Epithelial cell of alveolus of lung (primary cell): Measurements from ENCODE around the gene SART1. TPM values are rescaled to one million over a fixed set of nuclear protein-coding genes. Genes with fewer than 3 reads are reported as not detected.

Source experiments
- total RNA-seq: library from RNA; depleted of rRNA; stranded (reverse); fragments of >200 nt; gene quantifications from 2 replicates; pipeline ENCODE4 v1.2.1, GENCODE V29; 2015

The SART1 gene
- total RNA-seq = 27.7 and 41.0 TPM in 2 replicates

DNA sequence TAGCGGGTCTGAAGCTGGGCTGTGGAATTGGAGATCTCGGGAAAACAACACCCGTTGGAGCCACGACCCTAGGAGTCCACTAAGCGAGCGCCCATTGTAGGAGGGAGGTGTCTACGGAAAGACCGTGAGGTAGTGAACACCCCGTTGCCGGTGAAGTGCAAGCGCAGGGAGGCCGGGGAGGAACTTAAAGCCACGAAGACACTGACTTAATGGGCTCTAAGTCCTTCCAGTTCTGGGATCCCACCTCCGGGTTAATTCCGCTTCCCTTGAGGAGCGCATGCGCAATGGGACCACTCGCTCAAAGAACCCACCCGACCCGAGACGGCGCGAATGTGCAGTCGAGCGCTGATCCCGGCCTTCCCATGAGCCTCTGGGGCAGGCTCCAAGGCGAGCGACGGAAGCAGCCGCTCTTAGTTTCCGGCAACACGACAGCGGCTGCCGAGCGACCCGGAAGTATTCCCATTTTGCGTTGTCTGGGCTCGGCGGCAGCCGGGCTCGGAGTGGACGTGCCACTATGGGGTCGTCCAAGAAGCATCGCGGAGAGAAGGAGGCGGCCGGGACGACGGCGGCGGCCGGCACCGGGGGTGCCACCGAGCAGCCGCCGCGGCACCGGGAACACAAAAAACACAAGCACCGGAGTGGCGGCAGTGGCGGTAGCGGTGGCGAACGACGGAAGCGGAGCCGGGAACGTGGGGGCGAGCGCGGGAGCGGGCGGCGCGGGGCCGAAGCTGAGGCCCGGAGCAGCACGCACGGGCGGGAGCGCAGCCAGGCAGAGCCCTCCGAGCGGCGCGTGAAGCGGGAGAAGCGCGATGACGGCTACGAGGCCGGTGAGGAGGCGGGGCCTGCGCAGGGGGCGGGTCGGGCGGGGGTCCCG, at the start of gene SART1:
Gene SART1, plus strand, starts transcription at position 468 of the 874 bp plus-strand sequence. Its CDS starts 47 bp downstream, at position 515.

DNA sequence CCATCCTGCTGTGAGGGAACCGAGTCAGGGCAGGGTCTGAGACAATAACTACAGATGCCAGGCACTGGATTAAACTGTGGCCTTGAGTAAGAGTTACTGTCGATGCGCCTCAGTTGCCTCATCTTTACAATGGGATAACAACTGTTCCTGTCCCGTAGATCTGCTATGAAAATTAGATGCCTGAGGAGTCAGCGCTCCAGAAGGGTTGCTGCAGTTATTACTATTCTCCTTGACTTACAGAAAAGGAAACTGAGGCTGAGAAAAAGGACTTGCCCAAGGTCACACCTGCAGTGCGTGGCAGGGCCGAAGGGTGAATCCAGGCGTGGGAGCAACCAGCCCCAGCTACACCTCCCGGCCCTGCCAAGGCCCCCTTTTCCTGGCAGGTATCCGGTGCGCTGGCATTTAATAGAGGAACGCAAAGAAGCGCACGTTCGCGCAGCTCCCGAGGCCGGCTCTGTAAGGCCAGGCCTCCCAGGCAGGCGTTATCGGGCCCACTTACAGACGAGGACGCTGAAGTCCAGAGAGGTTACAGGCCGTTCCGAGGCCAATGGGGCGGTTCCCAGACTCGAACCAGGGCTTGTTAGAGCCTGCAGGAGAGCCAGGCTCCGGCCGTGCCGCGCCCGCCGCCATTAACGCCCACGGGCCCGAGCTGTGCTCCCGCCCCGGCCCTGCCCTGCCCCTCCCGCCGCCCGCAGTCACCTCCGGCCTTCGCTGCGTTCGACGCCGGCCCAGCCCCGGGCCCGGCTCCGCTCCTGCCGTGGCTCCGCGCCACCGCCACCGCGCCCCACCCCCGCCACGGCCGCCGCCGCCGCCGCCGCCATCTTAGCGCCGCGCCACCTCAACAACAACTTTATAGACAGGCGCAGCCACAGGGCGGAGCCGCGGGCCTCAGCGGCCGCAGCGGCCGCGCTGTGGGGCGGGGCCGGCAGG, 43.1 kb upstream of the SART1 start, which contains the start of gene C11orf68:
Gene C11orf68, minus strand, starts transcription at position 852 of the 930 bp plus-strand sequence. Its CDS starts 31 bp downstream, at position 821.

GRCh38 chr11:65919141-65919572, 42.4 kb upstream of the SART1 start, which contains the start of gene DRAP1:
Gene DRAP1, plus strand, starts transcription at chr11:65919426. Its CDS starts 76 bp downstream, at chr11:65919502.

DNA sequence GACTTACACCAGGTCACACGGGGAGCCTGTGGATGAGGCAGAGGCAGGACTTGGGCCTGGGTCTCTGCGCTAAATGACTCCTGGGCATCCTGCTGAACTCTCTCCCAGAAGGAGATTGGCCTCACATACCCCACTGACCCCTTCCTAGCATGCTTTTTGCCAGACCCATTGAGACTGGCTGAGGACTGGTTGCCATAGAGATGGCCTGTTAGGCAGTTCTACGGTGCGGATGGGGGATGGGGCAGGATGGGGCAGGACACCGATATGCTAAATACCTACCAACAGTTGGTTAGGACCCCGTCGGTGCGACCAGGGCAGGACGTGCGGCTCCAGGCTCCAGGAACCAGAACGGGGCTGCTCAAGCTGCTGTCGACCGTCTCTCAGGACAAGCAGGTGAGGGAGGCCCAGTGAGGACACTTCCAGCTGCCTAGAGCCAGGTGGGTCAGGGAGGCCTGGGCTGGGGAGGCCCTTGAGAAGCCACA, 16.1 kb upstream of the SART1 start, which contains the start of gene TSGA10IP:
Gene TSGA10IP, plus strand, starts transcription at position 51 of the 482 bp plus-strand sequence. Its CDS starts 196 bp downstream, at position 247.

GRCh38 chr11:66001942-66002647, 40.6 kb downstream of the SART1 start, which contains the start of the genes BANF1 and EIF1AD:
Gene BANF1, plus strand, starts transcription at chr11:66002503. Its CDS starts 748 bp downstream, at chr11:66003251.
Gene EIF1AD, minus strand, starts transcription at chr11:66002157. Its CDS starts 1,768 bp downstream, at chr11:66000389.

GRCh38 chr11:66011785-66012303, 50.3 kb downstream of the SART1 start, which contains the start of gene CST6:
Gene CST6, plus strand, starts transcription at chr11:66012008. Its CDS starts 37 bp downstream, at chr11:66012045.

GRCh38 chr11:66026017-66026529, 64.5 kb downstream of the SART1 start, which contains the start of gene CATSPER1:
Gene CATSPER1, minus strand, starts transcription at chr11:66026479. Its CDS starts 100 bp downstream, at chr11:66026379.

Other genes starting within 250 kb of the SART1 start
- 39.3 and 44.3 TPM in 2 replicates for gene KAT5, start 249.5 kb upstream of the SART1 start, total RNA-seq
- 68.1 and 98.2 TPM in 2 replicates for gene RNASEH2C, start 240.9 kb upstream of the SART1 start, total RNA-seq
- 11.0 and 24.5 TPM in 2 replicates for gene AP5B1, start 180.8 kb upstream of the SART1 start, total RNA-seq
- under 0.01 TPM in 1 of 2 replicates, not detected in the other for gene OVOL1, start 174.7 kb upstream of the SART1 start, total RNA-seq
- 0.13 and 3.1 TPM in 2 replicates for gene SNX32, start 127.8 kb upstream of the SART1 start, total RNA-seq
- 940 and 1,907 TPM in 2 replicates for gene CFL1, start 103.6 kb upstream of the SART1 start, total RNA-seq
- gene MUS81, start 101.3 kb upstream of the SART1 start, total RNA-seq = 38.3 and 43.1 TPM in 2 replicates
- 127 and 206 TPM in 2 replicates for gene EFEMP2, start 88.9 kb upstream of the SART1 start, total RNA-seq
- not detected in 2 replicates for gene CTSW, start 81.9 kb upstream of the SART1 start, total RNA-seq
- gene FIBP, start 73.3 kb upstream of the SART1 start, total RNA-seq = 122 and 222 TPM in 2 replicates
- 138 and 155 TPM in 2 replicates for gene CCDC85B, start 71.1 kb upstream of the SART1 start, total RNA-seq
- 26.8 and 88.8 TPM in 2 replicates for gene FOSL1, start 61.3 kb upstream of the SART1 start, total RNA-seq
- 20.0 and 36.6 TPM in 2 replicates for gene C11orf68, start 42.7 kb upstream of the SART1 start, total RNA-seq
- 125 and 209 TPM in 2 replicates for gene DRAP1, start 42.3 kb upstream of the SART1 start, total RNA-seq
- not detected in 2 replicates for gene TSGA10IP, start 16.3 kb upstream of the SART1 start, total RNA-seq
- gene EIF1AD, start 40.4 kb downstream of the SART1 start, total RNA-seq = 17.3 and 33.9 TPM in 2 replicates
- 49.9 and 112 TPM in 2 replicates for gene BANF1, start 40.8 kb downstream of the SART1 start, total RNA-seq
- gene CST6, start 50.3 kb downstream of the SART1 start, total RNA-seq = 22.1 TPM in 1 of 2 replicates, not detected in the other
- gene CATSPER1, start 64.7 kb downstream of the SART1 start, total RNA-seq = not detected in 2 replicates
- 0.91 and 1.8 TPM in 2 replicates for gene GAL3ST3, start 87.4 kb downstream of the SART1 start, total RNA-seq
- gene SF3B2, start 90.6 kb downstream of the SART1 start, total RNA-seq = 157 and 172 TPM in 2 replicates
- 22.9 and 26.6 TPM in 2 replicates for gene PACS1, start 108.5 kb downstream of the SART1 start, total RNA-seq